AG10803 (cell line): ENCODE data around the gene PLA1A.

ENCODE experiments used
- DNase-seq: peaks from one replicate; pipeline ENCODE4 v3.0.0; 2010; ENCODE audit warnings: low read depth
- H3K4me3 ChIP-seq: 2 replicates; pipeline ENCODE4 v1.5.1; 2011; ENCODE audit warnings: mild to moderate bottlenecking, low read length, control low read depth
- CTCF ChIP-seq: conservative IDR thresholded peaks from 2 replicates; pipeline ENCODE4 v1.5.1; 2011; ENCODE audit warnings: mild to moderate bottlenecking, low read length, control low read depth, inconsistent platforms

Gene PLA1A

GRCh38 chr3:119657887-119658702 is 60.4 kb downstream of the PLA1A start:
- DNase-seq = no peak
- H3K4me3 ChIP-seq = no peak overlapping the region
- no peak for TF ChIP-seq CTCF

GRCh38 chr3:119658994-119659393 is 61.3 kb downstream of the PLA1A start:
- no peak for TF ChIP-seq CTCF
- no peak overlapping the region for H3K4me3 ChIP-seq
- DNase-seq = no peak

GRCh38 chr3:119659606-119660291 is 62.1 kb downstream of the PLA1A start:
- H3K4me3 ChIP-seq = no peak overlapping the region
- DNase-seq = no peak

GRCh38 chr3:119660474-119661440 is 63.1 kb downstream of the PLA1A start, which contains the start of gene POPDC2:
POPDC2 (minus strand) TSS chr3:119660589; CDS start chr3:119660423, 166 bp downstream.
- no peak for TF ChIP-seq CTCF
- DNase-seq = peak; percentile 61
- no peak within 1 kb of the TSS for H3K4me3 ChIP-seq

More at GRCh38 chr3:119659606-119660291, 62.1 kb downstream of the PLA1A start:
- no peak for TF ChIP-seq CTCF

GRCh38 chr3:119662604-119663373 is 65.1 kb downstream of the PLA1A start:
- H3K4me3 ChIP-seq = no peak overlapping the region
- TF ChIP-seq CTCF = peak; percentile 34
- peak; percentile 55 for DNase-seq

GRCh38 chr3:119663885-119664284 is 66.2 kb downstream of the PLA1A start:
- peak; percentile 27 for DNase-seq
- no peak overlapping the region for H3K4me3 ChIP-seq
- TF ChIP-seq CTCF = no peak
